ENCODE results near the gene CIB2.
A peak's percentile ranks its signal among the peaks of the same experiment; 100 is the strongest.

The CIB2 gene

GRCh38 chr15:78104566-78105475 is 26.4 kb downstream of the CIB2 start:
- no peak overlapping the region for H3K27ac Mint-ChIP-seq
- no peak for ATAC-seq
- H3K4me1 Mint-ChIP-seq: peaks cover 15% of the 10 kb centered on the region
- no peak overlapping the region for H3K4me3 Mint-ChIP-seq
- no peaks in the 10 kb centered on the region for H3K27me3 Mint-ChIP-seq
- H3K36me3 Mint-ChIP-seq: no peaks in the 10 kb centered on the region
- no peaks in the 10 kb centered on the region for H3K9me3 Mint-ChIP-seq

- Mint-ChIP-seq H3K4me1 (peaks cover 15% of the 10 kb centered on the region), H3K27ac (no peak overlapping the region), H3K36me3 (no peaks in the 10 kb centered on the region), H3K9me3 (no peaks in the 10 kb centered on the region), H3K4me3 (no peak overlapping the region), H3K27me3 (no peaks in the 10 kb centered on the region)
- no peak for ATAC-seq
Observed at GRCh38 chr15:78104119-78104479, 27.1 kb downstream of the CIB2 start.

- no peaks in the 10 kb centered on the region for H3K36me3 Mint-ChIP-seq
- no peak overlapping the region for H3K4me3 Mint-ChIP-seq
- no peaks in the 10 kb centered on the region for H3K27me3 Mint-ChIP-seq
- peaks cover 15% of the 10 kb centered on the region for H3K4me1 Mint-ChIP-seq
- ATAC-seq: peak; percentile 53
- no peak overlapping the region for H3K27ac Mint-ChIP-seq
- H3K9me3 Mint-ChIP-seq: no peaks in the 10 kb centered on the region
Observed at GRCh38 chr15:78103406-78104118, 27.7 kb downstream of the CIB2 start.

GRCh38 chr15:78102741-78103140 is 28.5 kb downstream of the CIB2 start:
- no peaks in the 10 kb centered on the region for H3K36me3 Mint-ChIP-seq
- no peak overlapping the region for H3K4me3 Mint-ChIP-seq
- ATAC-seq: no peak
- H3K9me3 Mint-ChIP-seq: no peaks in the 10 kb centered on the region
- H3K27me3 Mint-ChIP-seq: no peaks in the 10 kb centered on the region
- peaks cover 15% of the 10 kb centered on the region for H3K4me1 Mint-ChIP-seq
- H3K27ac Mint-ChIP-seq: no peak overlapping the region

GRCh38 chr15:78102211-78102610 is 29.0 kb downstream of the CIB2 start:
- ATAC-seq: no peak
- peaks cover 15% of the 10 kb centered on the region for H3K4me1 Mint-ChIP-seq
- H3K4me3 Mint-ChIP-seq: no peak overlapping the region

GRCh38 chr15:78101423-78102105 is 29.7 kb downstream of the CIB2 start:
- Mint-ChIP-seq H3K4me1 (peaks cover 15% of the 10 kb centered on the region), H3K4me3 (no peak overlapping the region), H3K36me3 (no peaks in the 10 kb centered on the region), H3K27ac (no peak overlapping the region), H3K9me3 (no peaks in the 10 kb centered on the region), H3K27me3 (no peaks in the 10 kb centered on the region)
- no peak for ATAC-seq

More at GRCh38 chr15:78102211-78102610, 29.0 kb downstream of the CIB2 start:
- Mint-ChIP-seq H3K9me3 (no peaks in the 10 kb centered on the region), H3K36me3 (no peaks in the 10 kb centered on the region), H3K27ac (no peak overlapping the region), H3K27me3 (no peaks in the 10 kb centered on the region)

GRCh38 chr15:78100886-78101285 is 30.4 kb downstream of the CIB2 start:
- Mint-ChIP-seq H3K4me3 (no peak overlapping the region), H3K36me3 (no peaks in the 10 kb centered on the region), H3K9me3 (no peaks in the 10 kb centered on the region), H3K27me3 (no peaks in the 10 kb centered on the region), H3K27ac (no peak overlapping the region), H3K4me1 (peaks cover 13% of the 10 kb centered on the region)
- no peak for ATAC-seq

- ATAC-seq: no peak
- Mint-ChIP-seq H3K4me1 (peaks cover 2% of the 10 kb centered on the region), H3K27me3 (no peaks in the 10 kb centered on the region), H3K4me3 (no peak overlapping the region), H3K36me3 (no peaks in the 10 kb centered on the region), H3K9me3 (no peaks in the 10 kb centered on the region), H3K27ac (no peak overlapping the region)
Observed at GRCh38 chr15:78098131-78098755, 33.0 kb downstream of the CIB2 start.

GRCh38 chr15:78097667-78098066 is 33.6 kb downstream of the CIB2 start:
- H3K4me1 Mint-ChIP-seq: no peaks in the 10 kb centered on the region
- no peak overlapping the region for H3K27ac Mint-ChIP-seq
- no peaks in the 10 kb centered on the region for H3K27me3 Mint-ChIP-seq
- H3K4me3 Mint-ChIP-seq: no peak overlapping the region
- no peaks in the 10 kb centered on the region for H3K36me3 Mint-ChIP-seq
- H3K9me3 Mint-ChIP-seq: no peaks in the 10 kb centered on the region
- ATAC-seq: no peak

- Mint-ChIP-seq H3K36me3 (no peaks in the 10 kb centered on the region), H3K27ac (no peak overlapping the region), H3K4me1 (peaks cover 5% of the 10 kb centered on the region), H3K27me3 (peaks cover 18% of the 10 kb centered on the region), H3K4me3 (no peak overlapping the region), H3K9me3 (no peaks in the 10 kb centered on the region)
- ATAC-seq: no peak
Observed at GRCh38 chr15:78093242-78094020, 37.8 kb downstream of the CIB2 start.

- no peaks in the 10 kb centered on the region for H3K9me3 Mint-ChIP-seq
- H3K4me1 Mint-ChIP-seq: peaks cover 15% of the 10 kb centered on the region
- no peak for ATAC-seq
- peaks cover 18% of the 10 kb centered on the region for H3K27me3 Mint-ChIP-seq
- H3K4me3 Mint-ChIP-seq: no peak within 1 kb of the TSS
- H3K27ac Mint-ChIP-seq: no peak within 1 kb of the TSS
- no peaks in the 10 kb centered on the region for H3K36me3 Mint-ChIP-seq
Observed at GRCh38 chr15:78092261-78093041, 38.8 kb downstream of the CIB2 start, which contains the start of gene SH2D7. Gene SH2D7, plus strand, starts transcription at chr15:78092561. Its CDS starts 24 bp downstream, at chr15:78092585.

GRCh38 chr15:78090422-78091063 is 40.7 kb downstream of the CIB2 start:
- Mint-ChIP-seq H3K9me3 (no peaks in the 10 kb centered on the region), H3K4me1 (peaks cover 22% of the 10 kb centered on the region), H3K4me3 (no peak overlapping the region), H3K27ac (no peak overlapping the region), H3K36me3 (no peaks in the 10 kb centered on the region), H3K27me3 (peaks cover 18% of the 10 kb centered on the region)
- no peak for ATAC-seq

GRCh38 chr15:78088773-78089080 is 42.5 kb downstream of the CIB2 start:
- Mint-ChIP-seq H3K9me3 (no peaks in the 10 kb centered on the region), H3K36me3 (no peaks in the 10 kb centered on the region), H3K4me3 (no peak overlapping the region), H3K27me3 (peaks cover 18% of the 10 kb centered on the region), H3K27ac (peak overlapping the region; percentile 52), H3K4me1 (peaks cover 22% of the 10 kb centered on the region)
- ATAC-seq: no peak

All from stimulated activated memory B cell treated with anti-CD40 and anti-IgM and Interleukin-4, amounts not matched to agents 10 μg/mL and 1 μg/mL and 100 μg/mL, for 72 hours (primary cell).